ENCODE data around the gene PRRX2. TPM values are rescaled to one million over a fixed set of nuclear protein-coding genes. Genes with fewer than 3 reads are reported as not detected.

The PRRX2 gene
- total RNA-seq, 2 donors from 2014 or later = 1.7 TPM; not detected in 1

GRCh38 chr9:129682381-129682780 lies 16.9 kb downstream of the PRRX2 start:
- no peak for ATAC-seq
- no peak for DNase-seq (ENCODE audit: low spot score in 2 of 2)
- Mint-ChIP-seq H3K27ac (no peak overlapping the region), H3K9me3 (no peaks in the 10 kb centered on the region), H3K36me3 (no peaks in the 10 kb centered on the region)

GRCh38 chr9:129685220-129685932 lies 19.9 kb downstream of the PRRX2 start:
- H3K36me3 Mint-ChIP-seq = no peaks in the 10 kb centered on the region
- DNase-seq (ENCODE audit: low spot score in 2 of 2) (no peak), ATAC-seq (no peak)
- H3K27ac Mint-ChIP-seq = peak overlapping the region in 1 of 2 donors; percentile 15
- H3K9me3 Mint-ChIP-seq = no peaks in the 10 kb centered on the region

- ATAC-seq (no peak), DNase-seq (ENCODE audit: low spot score in 2 of 2) (no peak)
- Mint-ChIP-seq H3K36me3 (no peaks in the 10 kb centered on the region), H3K9me3 (no peaks in the 10 kb centered on the region), H3K27ac (no peak overlapping the region)
Observed at GRCh38 chr9:129685933-129686259, 20.4 kb downstream of the PRRX2 start.

- Mint-ChIP-seq H3K27ac (peak overlapping the region in 1 of 2 donors; percentile 69), H3K9me3 (no peaks in the 10 kb centered on the region), H3K36me3 (no peaks in the 10 kb centered on the region)
- no peak for ATAC-seq
- DNase-seq (ENCODE audit: low spot score in 2 of 2) = no peak
Observed at GRCh38 chr9:129686736-129687135, 21.3 kb downstream of the PRRX2 start.

- DNase-seq (ENCODE audit: low spot score in 2 of 2) (no peak), ATAC-seq (no peak)
- no peaks in the 10 kb centered on the region for H3K36me3 Mint-ChIP-seq
- no peak overlapping the region for H3K27ac Mint-ChIP-seq
- no peaks in the 10 kb centered on the region for H3K9me3 Mint-ChIP-seq
Observed at GRCh38 chr9:129687391-129687790, 21.9 kb downstream of the PRRX2 start.

- ATAC-seq (no peak), DNase-seq (ENCODE audit: low spot score in 2 of 2) (no peak)
- Mint-ChIP-seq H3K36me3 (no peaks in the 10 kb centered on the region), H3K27ac (no peak overlapping the region), H3K9me3 (no peaks in the 10 kb centered on the region)
Observed at GRCh38 chr9:129688285-129689043, 23.0 kb downstream of the PRRX2 start.

GRCh38 chr9:129692534-129692933 lies 27.1 kb downstream of the PRRX2 start:
- H3K36me3 Mint-ChIP-seq = no peaks in the 10 kb centered on the region
- no peaks in the 10 kb centered on the region for H3K9me3 Mint-ChIP-seq
- ATAC-seq (no peak), DNase-seq (ENCODE audit: low spot score in 2 of 2) (no peak)
- H3K27ac Mint-ChIP-seq = no peak overlapping the region

GRCh38 chr9:129693741-129694140 lies 28.3 kb downstream of the PRRX2 start:
- Mint-ChIP-seq H3K27ac (no peak overlapping the region), H3K36me3 (no peaks in the 10 kb centered on the region), H3K9me3 (no peaks in the 10 kb centered on the region)
- ATAC-seq (no peak), DNase-seq (ENCODE audit: low spot score in 2 of 2) (no peak)

GRCh38 chr9:129694243-129694646 lies 28.8 kb downstream of the PRRX2 start:
- DNase-seq (ENCODE audit: low spot score in 2 of 2) (no peak), ATAC-seq (no peak)
- no peaks in the 10 kb centered on the region for H3K9me3 Mint-ChIP-seq
- H3K27ac Mint-ChIP-seq = no peak overlapping the region
- H3K36me3 Mint-ChIP-seq = no peaks in the 10 kb centered on the region

GRCh38 chr9:129695870-129696269 lies 30.4 kb downstream of the PRRX2 start:
- H3K9me3 Mint-ChIP-seq = no peaks in the 10 kb centered on the region
- no peaks in the 10 kb centered on the region for H3K36me3 Mint-ChIP-seq
- no peak for DNase-seq (ENCODE audit: low spot score in 2 of 2)
- ATAC-seq = no peak
- no peak overlapping the region for H3K27ac Mint-ChIP-seq

- no peaks in the 10 kb centered on the region for H3K9me3 Mint-ChIP-seq
- no peaks in the 10 kb centered on the region for H3K36me3 Mint-ChIP-seq
- peak overlapping the region; percentile 65 to 79 for H3K27ac Mint-ChIP-seq
- ATAC-seq (peak; percentile 76), DNase-seq (ENCODE audit: low spot score in 2 of 2) (peak in 1 of 2 donors; percentile 36)
Observed at GRCh38 chr9:129696944-129697655, 31.7 kb downstream of the PRRX2 start.

- DNase-seq (ENCODE audit: low spot score in 2 of 2) (peak in 1 of 2 donors; percentile 46), ATAC-seq (peak; percentile 57 to 72)
- Mint-ChIP-seq H3K9me3 (no peaks in the 10 kb centered on the region), H3K36me3 (no peaks in the 10 kb centered on the region), H3K27ac (peak overlapping the region in 1 of 2 donors; percentile 74)
Observed at GRCh38 chr9:129697656-129698253, 32.3 kb downstream of the PRRX2 start.

GRCh38 chr9:129698254-129698757 lies 32.9 kb downstream of the PRRX2 start:
- Mint-ChIP-seq H3K9me3 (no peaks in the 10 kb centered on the region), H3K27ac (no peak overlapping the region), H3K36me3 (no peaks in the 10 kb centered on the region)
- peak in 1 of 2 donors; percentile 13 for DNase-seq (ENCODE audit: low spot score in 2 of 2)
- ATAC-seq = peak; percentile 11 to 21

GRCh38 chr9:129701054-129701453 lies 35.6 kb downstream of the PRRX2 start:
- Mint-ChIP-seq H3K36me3 (no peaks in the 10 kb centered on the region), H3K27ac (no peak overlapping the region)

GRCh38 chr9:129701549-129701948 lies 36.1 kb downstream of the PRRX2 start:
- Mint-ChIP-seq H3K27ac (no peak overlapping the region), H3K36me3 (no peaks in the 10 kb centered on the region), H3K9me3 (no peaks in the 10 kb centered on the region)
- DNase-seq (ENCODE audit: low spot score in 2 of 2) = no peak
- ATAC-seq = no peak

More at GRCh38 chr9:129701054-129701453, 35.6 kb downstream of the PRRX2 start:
- no peak for ATAC-seq
- no peaks in the 10 kb centered on the region for H3K9me3 Mint-ChIP-seq
- DNase-seq (ENCODE audit: low spot score in 2 of 2) = no peak

- H3K9me3 Mint-ChIP-seq = no peaks in the 10 kb centered on the region
- DNase-seq (ENCODE audit: low spot score in 2 of 2) = no peak
- no peaks in the 10 kb centered on the region for H3K36me3 Mint-ChIP-seq
- no peak for ATAC-seq
- H3K27ac Mint-ChIP-seq = no peak overlapping the region
Observed at GRCh38 chr9:129702589-129703520, 37.4 kb downstream of the PRRX2 start.

All from activated naive CD4-positive, alpha-beta T cell treated with anti-CD3 and anti-CD28 coated beads, Interleukin-2, amount 50 U/mL, for 72 hours (primary cell).